K562 (cell line): ENCODE measurements around the gene USP13. TPM values are rescaled to one million over a fixed set of nuclear protein-coding genes. Genes with fewer than 3 reads are reported as not detected.

Experiments used
- ATAC-seq: fragments of 200-7000 bp; cut with Tn5 transposase; 3 replicates; pipeline ENCODE4 v1.9.1; 2020; ENCODE audit warnings: moderate library complexity
- BruUV-seq: library from RNA; stranded (reverse); fragments of 400-500 nt; replicated peaks from 2 replicates; lab custom pipeline; 2021; lab: Mats Ljungman, UMichigan
- CTCF ChIA-PET: fragments of 300-600 bp; formaldehyde crosslinking; extraction: SDS; loops from one replicate; lab custom pipeline; 2021; ENCODE audit warnings: low intra/inter-chr PET ratio; lab: Yijun Ruan, JAX
- POLR2A ChIA-PET: fragments of 300-600, 350-650 bp; sonication (Branson Sonifier 250); formaldehyde crosslinking; extraction: SDS; loops from one replicate; lab custom pipeline; 2021; ENCODE audit warnings: antibody characterized with exemption, inconsistent platforms; lab: Yijun Ruan, JAX
- DNase-seq, 4 experiments: peaks; one replicate each; pipeline versions ENCODE4 v3.0.0 to v3.0.0-alpha.2; 2011 to 2018; ENCODE audit warnings: low spot score in 3 of 4, mixed read lengths in 3 of 4; ENCODE audit errors: extremely low read depth in 1 of 4
- FAIRE-seq: peaks from 2 replicates; lab custom pipeline; 2011; peaks lifted over from hg19 to GRCh38; lab: Jason Lieb, UNC
- H2AFZ ChIP-seq: 2 replicates; pipeline ENCODE4 v1.6.0; 2011; ENCODE audit warnings: low read depth, low read length, control low read depth, inconsistent platforms
- H3K27ac ChIP-seq: fragments of 200-600 bp; 3 replicates; pipeline ENCODE4 v1.8.0; 2011; ENCODE audit warnings: low read depth, mild to moderate bottlenecking, control low read depth, inconsistent platforms, low read length, moderate library complexity, mixed read lengths; ENCODE audit errors: extremely low read depth
- H3K27me3 ChIP-seq, 2 experiments: fragments of 300-600 bp in 1 of 2; 2 replicates in 1 of 2; 3 replicates in 1 of 2; pipeline versions ENCODE4 v1.6.0 to v1.8.0; 2011; ENCODE audit warnings: inconsistent platforms in 2 of 2, low read length in 2 of 2, mild to moderate bottlenecking in 1 of 2, mixed read lengths in 1 of 2, moderate library complexity in 1 of 2; ENCODE audit not compliant: control insufficient read depth in 2 of 2, insufficient read depth in 2 of 2
- H3K36me3 ChIP-seq: fragments of 300-600 bp; 3 replicates; pipeline ENCODE4 v1.8.0; 2011; ENCODE audit warnings: mild to moderate bottlenecking, low read length, inconsistent platforms; ENCODE audit not compliant: control insufficient read depth, insufficient read depth
- H3K4me1 ChIP-seq, 2 experiments: fragments of 200-600 bp in 1 of 2; replicated peaks in 1 of 2; 2 replicates in 1 of 2; 3 replicates in 1 of 2; pipeline versions ENCODE4 v1.5.1 to v1.8.0; 2011; ENCODE audit warnings: inconsistent platforms in 2 of 2, low read length in 2 of 2, mild to moderate bottlenecking in 1 of 2, mixed read lengths in 1 of 2, moderate library complexity in 1 of 2; ENCODE audit not compliant: control insufficient read depth in 2 of 2, insufficient read depth in 2 of 2
- H3K4me2 ChIP-seq: 2 replicates; pipeline ENCODE4 v1.6.1; 2011; ENCODE audit warnings: low read length, control low read depth, inconsistent platforms, mixed read lengths; ENCODE audit not compliant: insufficient read depth
- H3K4me3 ChIP-seq: fragments of 200-600 bp; sonication (generic), shearing (Covaris generic); 2 replicates; pipeline ENCODE4 v1.5.1; 2016; ENCODE audit warnings: control low read depth, inconsistent platforms
- H3K79me2 ChIP-seq: fragments of 200-600 bp; 3 replicates; pipeline ENCODE4 v1.8.0; 2011; ENCODE audit warnings: low read length, inconsistent platforms; ENCODE audit not compliant: control insufficient read depth, insufficient read depth
- H3K9ac ChIP-seq, 2 experiments: 2 replicates each; pipeline versions ENCODE4 v1.6.0 to v1.6.1; 2011; ENCODE audit warnings: low read depth in 2 of 2, low read length in 2 of 2, control low read depth in 1 of 2, inconsistent platforms in 1 of 2, mild to moderate bottlenecking in 1 of 2, mixed read lengths in 1 of 2; ENCODE audit not compliant: insufficient read depth in 1 of 2
- H3K9me1 ChIP-seq: one replicate; pipeline ENCODE4 v1.6.0; 2011; ENCODE audit warnings: inconsistent platforms, mild to moderate bottlenecking, low read length, moderate library complexity; ENCODE audit not compliant: control insufficient read depth, insufficient read depth
- H3K9me3 ChIP-seq: replicated peaks from 2 replicates; pipeline ENCODE4 v1.5.1; 2011; ENCODE audit warnings: low read depth, low read length, inconsistent platforms; ENCODE audit not compliant: control insufficient read depth, insufficient read depth
- H4K20me1 ChIP-seq: replicated peaks from 2 replicates; pipeline ENCODE4 v1.6.1; 2011; ENCODE audit warnings: low read length, inconsistent platforms, mixed read lengths; ENCODE audit not compliant: control insufficient read depth, insufficient read depth
- ATF4 ChIP-seq: fragments of 450-650 bp; formaldehyde crosslinking; IDR thresholded peaks from 2 replicates; pipeline ENCODE4 v1.4.0; 2022; ENCODE audit warnings: mild to moderate bottlenecking, moderate library complexity
- KLF6 ChIP-seq: fragments of 250-450 bp; sonication (Bioruptor Pico); IDR thresholded peaks from 2 replicates; pipeline ENCODE4 v1.4.0; 2020; ENCODE audit warnings: mild to moderate bottlenecking, moderate library complexity, borderline replicate concordance
- NFRKB ChIP-seq: fragments of 450-650 bp; IDR thresholded peaks from 2 replicates; pipeline ENCODE4 v1.6.1; 2016; ENCODE audit warnings: low read depth
- SRF ChIP-seq, 2 experiments: fragments of 250-450, 450-650 bp in 1 of 2; sonication (Bioruptor Pico) in 1 of 2; sonication (generic) in 1 of 2; formaldehyde crosslinking; IDR thresholded peaks; 2 replicates each; pipeline versions ENCODE4 v1.5.0 to v1.5.1; 2020 to 2022; ENCODE audit warnings: mild to moderate bottlenecking in 1 of 2, missing genetic modification reagents in 1 of 2
- ZBTB17 ChIP-seq: fragments of 450-650 bp; formaldehyde crosslinking; IDR thresholded peaks from 2 replicates; pipeline ENCODE4 v1.4.0; 2020; ENCODE audit warnings: mild to moderate bottlenecking
- ZNF551 ChIP-seq: fragments of 250-450 bp; sonication (Bioruptor Pico); IDR thresholded peaks from 2 replicates; pipeline ENCODE4 v1.5.0; 2021; ENCODE audit warnings: mild to moderate bottlenecking, moderate library complexity
- ZNF561 ChIP-seq: fragments of 450-650 bp; formaldehyde crosslinking; conservative IDR thresholded peaks from 2 replicates; pipeline ENCODE4 v1.4.0; 2020; ENCODE audit warnings: mild to moderate bottlenecking, moderate library complexity
- WGBS: fragments of 100-300 bp; shearing (Covaris generic); methylation state at CpG from one replicate; pipeline ENCODE4 v1.1.6; 2016; ENCODE audit warnings: low coverage, mixed read lengths; ENCODE audit not compliant: insufficient coverage; ENCODE audit errors: missing lambda C conversion rate; 5-methylcytosine and 5-hydroxymethylcytosine counted together
- in situ Hi-C: fragments of 300-500 bp; cut with MboI; formaldehyde crosslinking; loops from 4 replicates; pipeline ENCODE4 v1.15.0; 2018; ENCODE audit warnings: inconsistent platforms, mixed read lengths
- intact Hi-C: fragments of 100-400 bp; cut with micrococcal nuclease; formaldehyde crosslinking; loops from 2 replicates; pipeline ENCODE4 v1.14.2; 2022
- polyA plus RNA-seq, 8 experiments: library from polyadenylated mRNA; depleted of rRNA in 4 of 8; stranded (reverse) in 5 of 8; unstranded in 3 of 8; fragments of >200 nt; fragmentation: Nextera tagmentation in 2 of 8; fragmentation: Illumina TruSeq in 1 of 8; extraction: Ambion mirVana in 2 of 8; extraction: Trizol in 1 of 8; gene quantifications; 2 replicates each; pipeline versions ENCODE4 v1.2.1 to v1.2.3, GENCODE V29; 2011 to 2014; ENCODE audit warnings: inconsistent platforms in 1 of 8, missing spikeins in 1 of 8
- total RNA-seq, 7 experiments: library from RNA; depleted of rRNA in 6 of 7; stranded (reverse); fragments of >200 nt in 6 of 7; fragmentation: Illumina TruSeq in 2 of 7; extraction: Trizol in 2 of 7; gene quantifications; 2 replicates each; pipeline versions ENCODE4 v1.2.1 to v1.2.3, GENCODE V29; 2011 to 2021; ENCODE audit warnings: low replicate concordance in 1 of 7
- TF ChIP-seq, protein P1 (sequence below), 2 experiments: fragments of 450-650 bp in 1 of 2; sonication (generic) in 1 of 2; formaldehyde crosslinking in 1 of 2; IDR thresholded peaks; 2 replicates each; pipeline versions ENCODE4 v1.7.1 to v1.9.0; 2016 to 2022; ENCODE audit warnings: inconsistent platforms in 1 of 2, mild to moderate bottlenecking in 1 of 2, missing genetic modification reagents in 1 of 2
- TF ChIP-seq, protein P2 (sequence below): fragments of 250-450 bp; sonication (Bioruptor Pico); IDR thresholded peaks from 2 replicates; pipeline ENCODE4 v1.4.0; 2020; ENCODE audit warnings: mild to moderate bottlenecking, moderate library complexity, borderline replicate concordance

Gene USP13
- total and polyA plus RNA-seq, 9 of the 15 experiments (the other 6 are each of a cell fraction or from before 2014, with no cell fraction given): 0.11 to 2.3 (median 0.51) TPM

- POLR2A ChIA-PET: no interaction called here
- 5% methylated on average over 5 of the region's 5 CpGs for WGBS
- TF ChIP-seq ATF4 (CRISPR knock-in tag) (no peak), ZBTB17 (CRISPR knock-in tag) (no peak), SRF (CRISPR knock-in tag; IDR thresholded peaks at IDR 0.05) (no peak), ZNF561 (CRISPR knock-in tag) (no peak), NFRKB (no peak), ZNF551 (CRISPR knock-in tag) (no peak), KLF6 (CRISPR knock-in tag) (no peak)
- TF ChIP-seq, protein P1, sequence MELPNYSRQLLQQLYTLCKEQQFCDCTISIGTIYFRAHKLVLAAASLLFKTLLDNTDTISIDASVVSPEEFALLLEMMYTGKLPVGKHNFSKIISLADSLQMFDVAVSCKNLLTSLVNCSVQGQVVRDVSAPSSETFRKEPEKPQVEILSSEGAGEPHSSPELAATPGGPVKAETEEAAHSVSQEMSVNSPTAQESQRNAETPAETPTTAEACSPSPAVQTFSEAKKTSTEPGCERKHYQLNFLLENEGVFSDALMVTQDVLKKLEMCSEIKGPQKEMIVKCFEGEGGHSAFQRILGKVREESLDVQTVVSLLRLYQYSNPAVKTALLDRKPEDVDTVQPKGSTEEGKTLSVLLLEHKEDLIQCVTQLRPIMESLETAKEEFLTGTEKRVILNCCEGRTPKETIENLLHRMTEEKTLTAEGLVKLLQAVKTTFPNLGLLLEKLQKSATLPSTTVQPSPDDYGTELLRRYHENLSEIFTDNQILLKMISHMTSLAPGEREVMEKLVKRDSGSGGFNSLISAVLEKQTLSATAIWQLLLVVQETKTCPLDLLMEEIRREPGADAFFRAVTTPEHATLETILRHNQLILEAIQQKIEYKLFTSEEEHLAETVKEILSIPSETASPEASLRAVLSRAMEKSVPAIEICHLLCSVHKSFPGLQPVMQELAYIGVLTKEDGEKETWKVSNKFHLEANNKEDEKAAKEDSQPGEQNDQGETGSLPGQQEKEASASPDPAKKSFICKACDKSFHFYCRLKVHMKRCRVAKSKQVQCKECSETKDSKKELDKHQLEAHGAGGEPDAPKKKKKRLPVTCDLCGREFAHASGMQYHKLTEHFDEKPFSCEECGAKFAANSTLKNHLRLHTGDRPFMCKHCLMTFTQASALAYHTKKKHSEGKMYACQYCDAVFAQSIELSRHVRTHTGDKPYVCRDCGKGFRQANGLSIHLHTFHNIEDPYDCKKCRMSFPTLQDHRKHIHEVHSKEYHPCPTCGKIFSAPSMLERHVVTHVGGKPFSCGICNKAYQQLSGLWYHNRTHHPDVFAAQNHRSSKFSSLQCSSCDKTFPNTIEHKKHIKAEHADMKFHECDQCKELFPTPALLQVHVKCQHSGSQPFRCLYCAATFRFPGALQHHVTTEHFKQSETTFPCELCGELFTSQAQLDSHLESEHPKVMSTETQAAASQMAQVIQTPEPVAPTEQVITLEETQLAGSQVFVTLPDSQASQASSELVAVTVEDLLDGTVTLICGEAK (IDR thresholded peaks at IDR 0.05): no peak
- TF ChIP-seq, protein P1 (CRISPR knock-in tag; IDR thresholded peaks at IDR 0.05): no peak
- TF ChIP-seq, protein P2, sequence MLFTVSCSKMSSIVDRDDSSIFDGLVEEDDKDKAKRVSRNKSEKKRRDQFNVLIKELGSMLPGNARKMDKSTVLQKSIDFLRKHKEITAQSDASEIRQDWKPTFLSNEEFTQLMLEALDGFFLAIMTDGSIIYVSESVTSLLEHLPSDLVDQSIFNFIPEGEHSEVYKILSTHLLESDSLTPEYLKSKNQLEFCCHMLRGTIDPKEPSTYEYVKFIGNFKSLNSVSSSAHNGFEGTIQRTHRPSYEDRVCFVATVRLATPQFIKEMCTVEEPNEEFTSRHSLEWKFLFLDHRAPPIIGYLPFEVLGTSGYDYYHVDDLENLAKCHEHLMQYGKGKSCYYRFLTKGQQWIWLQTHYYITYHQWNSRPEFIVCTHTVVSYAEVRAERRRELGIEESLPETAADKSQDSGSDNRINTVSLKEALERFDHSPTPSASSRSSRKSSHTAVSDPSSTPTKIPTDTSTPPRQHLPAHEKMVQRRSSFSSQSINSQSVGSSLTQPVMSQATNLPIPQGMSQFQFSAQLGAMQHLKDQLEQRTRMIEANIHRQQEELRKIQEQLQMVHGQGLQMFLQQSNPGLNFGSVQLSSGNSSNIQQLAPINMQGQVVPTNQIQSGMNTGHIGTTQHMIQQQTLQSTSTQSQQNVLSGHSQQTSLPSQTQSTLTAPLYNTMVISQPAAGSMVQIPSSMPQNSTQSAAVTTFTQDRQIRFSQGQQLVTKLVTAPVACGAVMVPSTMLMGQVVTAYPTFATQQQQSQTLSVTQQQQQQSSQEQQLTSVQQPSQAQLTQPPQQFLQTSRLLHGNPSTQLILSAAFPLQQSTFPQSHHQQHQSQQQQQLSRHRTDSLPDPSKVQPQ (CRISPR knock-in tag): no peak
Measured at GRCh38 chr3:179710079-179710478, 57.2 kb downstream of the USP13 start.

More at GRCh38 chr3:179710079-179710478, 57.2 kb downstream of the USP13 start:
- in situ Hi-C loops (no loop called here), intact Hi-C loops (no loop called here)
- H3K36me3 ChIP-seq: no peaks in the 10 kb centered on the region
- H3K4me2 ChIP-seq: no peak overlapping the region
- no peak overlapping the region for H3K9ac ChIP-seq
- DNase-seq (no peak), ATAC-seq (no peak), FAIRE-seq (no peak)
- no peaks in the 10 kb centered on the region for H3K4me1 ChIP-seq
- no peak overlapping the region for H3K4me3 ChIP-seq
- H3K9me1 ChIP-seq: no peaks in the 10 kb centered on the region
- H3K9me3 ChIP-seq: no peaks in the 10 kb centered on the region
- peaks cover 7 to 29% of the 10 kb centered on the region in 2 experiments; a peak in 3 of 5 replicates for H3K27me3 ChIP-seq
- H3K79me2 ChIP-seq: no peaks in the 10 kb centered on the region
- H4K20me1 ChIP-seq: no peaks in the 10 kb centered on the region
- CTCF ChIA-PET: no interaction called here
- H2AFZ ChIP-seq: no peak overlapping the region
- no TSS peak for BruUV-seq
- H3K27ac ChIP-seq: no peak overlapping the region
